ENCODE data around the gene FERMT1.

The FERMT1 gene

DNA sequence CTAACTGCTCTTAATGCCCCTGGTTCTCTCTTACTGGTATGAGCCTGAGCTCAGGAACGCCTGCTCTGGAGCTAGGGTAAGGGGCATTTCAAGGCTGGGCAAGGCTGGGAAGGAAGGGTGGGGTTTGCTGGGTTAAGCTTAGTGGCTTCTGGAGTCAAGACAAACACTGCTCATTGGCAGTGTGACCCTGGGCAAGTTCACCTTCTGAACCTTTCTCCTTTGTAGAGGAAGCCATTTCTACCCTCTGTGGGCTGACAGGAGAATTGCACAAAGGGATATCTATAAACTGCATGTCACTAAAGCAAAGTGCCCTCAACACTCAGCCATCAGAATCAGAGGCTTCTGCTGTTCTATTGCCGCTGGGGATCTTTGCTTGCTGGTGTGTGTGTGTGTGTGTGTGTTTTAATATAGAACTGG, 48.7 kb downstream of the FERMT1 start:
- no peaks in the 10 kb centered on the region for H3K27me3 ChIP-seq (ENCODE audit: insufficient read depth, insufficient read length)
- no peak for DNase-seq (ENCODE audit: low read depth, low spot score)
- H3K4me3 ChIP-seq (ENCODE audit: insufficient read length, low read depth), result no peak overlapping the region
- H3K9me3 ChIP-seq (ENCODE audit: insufficient read depth, low read length), result no peaks in the 10 kb centered on the region
- TF ChIP-seq SUZ12 (IDR thresholded peaks at IDR 0.05; ENCODE audit: extremely low read depth, insufficient read depth, insufficient read length) (no peak), ZNF274 (IDR thresholded peaks at IDR 0.05; ENCODE audit: low read depth, low read length) (no peak), YY1 (IDR thresholded peaks at IDR 0.05; ENCODE audit: insufficient read depth, insufficient read length) (no peak)
- peaks cover 11% of the 10 kb centered on the region for H3K36me3 ChIP-seq (ENCODE audit: insufficient read depth, insufficient read length, low read length)
- H3K9ac ChIP-seq (ENCODE audit: insufficient read length, low read depth), result no peak overlapping the region
- H3K4me1 ChIP-seq (ENCODE audit: insufficient read depth, insufficient read length), result no peaks in the 10 kb centered on the region

DNA sequence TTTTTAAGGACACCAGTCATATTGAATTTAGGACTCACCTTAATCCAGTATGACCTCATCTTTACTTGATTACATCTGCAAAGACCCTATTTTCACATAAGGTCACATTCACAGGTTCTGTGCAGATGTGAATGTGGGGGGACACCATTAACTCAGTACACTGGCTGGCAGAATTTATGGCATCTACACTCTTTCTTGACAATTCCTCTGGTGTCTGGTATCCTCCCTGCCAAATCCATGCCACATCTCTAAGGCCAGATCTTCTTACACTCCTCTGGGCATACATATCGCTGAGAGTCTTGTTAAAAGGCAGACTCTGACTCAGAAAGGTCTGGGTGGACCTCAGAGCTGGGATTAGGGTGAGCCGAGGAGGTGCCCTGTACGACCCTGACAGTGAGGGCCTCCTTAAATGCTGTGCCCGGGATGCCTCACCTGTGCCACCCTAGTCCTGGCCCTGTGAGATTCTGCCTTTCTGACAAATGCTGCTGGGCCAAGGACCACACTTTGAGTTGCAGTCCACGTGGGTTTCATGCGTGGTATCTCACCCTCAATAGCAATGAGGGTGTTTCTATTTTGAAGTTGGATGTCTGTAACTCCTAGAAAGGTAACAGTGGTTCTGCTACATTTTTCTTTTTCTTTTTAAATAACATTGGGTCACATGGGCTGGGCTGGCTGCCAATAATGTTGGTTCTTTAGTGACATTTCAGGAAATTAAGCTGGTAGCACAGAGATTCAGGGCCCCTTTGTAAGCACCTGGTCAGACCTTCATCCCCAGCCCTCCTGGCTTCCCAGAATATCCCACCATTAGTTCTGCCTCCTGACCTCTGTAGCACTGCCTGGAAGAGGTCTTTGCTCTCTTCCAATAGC, 51.8 kb downstream of the FERMT1 start:
- TF ChIP-seq ZNF274 (IDR thresholded peaks at IDR 0.05; ENCODE audit: low read depth, low read length), result no peak
- TF ChIP-seq YY1 (IDR thresholded peaks at IDR 0.05; ENCODE audit: insufficient read depth, insufficient read length), result no peak
- TF ChIP-seq SUZ12 (IDR thresholded peaks at IDR 0.05; ENCODE audit: extremely low read depth, insufficient read depth, insufficient read length), result no peak

DNA sequence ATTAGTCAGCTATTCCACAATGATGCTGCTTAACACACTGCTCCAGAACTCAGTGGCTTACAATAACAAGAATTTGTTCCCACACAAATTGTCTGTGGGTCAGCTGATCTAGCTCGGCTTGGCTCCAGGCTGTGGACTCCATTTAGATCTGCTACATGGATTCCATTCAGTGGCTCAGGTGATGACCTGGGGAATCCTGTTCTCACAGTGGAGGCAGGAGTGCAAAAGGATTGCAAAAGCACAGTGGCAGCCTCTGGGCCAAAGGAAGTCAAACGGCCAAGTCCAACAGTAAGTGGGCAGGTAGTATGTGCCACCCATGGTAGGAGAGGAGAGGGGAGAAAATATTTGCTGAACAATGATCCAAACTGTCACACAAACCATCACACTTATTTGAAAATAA, 53.2 kb downstream of the FERMT1 start:
- Histone ChIP-seq H3K4me3 (ENCODE audit: insufficient read length, low read depth) (no peak overlapping the region), H3K36me3 (ENCODE audit: insufficient read depth, insufficient read length, low read length) (no peaks in the 10 kb centered on the region), H3K9ac (ENCODE audit: insufficient read length, low read depth) (no peak overlapping the region), H3K9me3 (ENCODE audit: insufficient read depth, low read length) (no peaks in the 10 kb centered on the region), H3K4me1 (ENCODE audit: insufficient read depth, insufficient read length) (no peaks in the 10 kb centered on the region), H3K27me3 (ENCODE audit: insufficient read depth, insufficient read length) (no peaks in the 10 kb centered on the region)
- DNase-seq (ENCODE audit: low read depth, low spot score), result no peak
- TF ChIP-seq YY1 (IDR thresholded peaks at IDR 0.05; ENCODE audit: insufficient read depth, insufficient read length) (no peak), SUZ12 (IDR thresholded peaks at IDR 0.05; ENCODE audit: extremely low read depth, insufficient read depth, insufficient read length) (no peak), ZNF274 (IDR thresholded peaks at IDR 0.05; ENCODE audit: low read depth, low read length) (no peak)

More for the DNA sequence above, 51.8 kb downstream of the FERMT1 start:
- Histone ChIP-seq H3K36me3 (ENCODE audit: insufficient read depth, insufficient read length, low read length) (peaks cover 3% of the 10 kb centered on the region), H3K9me3 (ENCODE audit: insufficient read depth, low read length) (no peaks in the 10 kb centered on the region), H3K4me1 (ENCODE audit: insufficient read depth, insufficient read length) (no peaks in the 10 kb centered on the region), H3K9ac (ENCODE audit: insufficient read length, low read depth) (no peak overlapping the region), H3K4me3 (ENCODE audit: insufficient read length, low read depth) (no peak overlapping the region), H3K27me3 (ENCODE audit: insufficient read depth, insufficient read length) (no peaks in the 10 kb centered on the region)
- no peak for DNase-seq (ENCODE audit: low read depth, low spot score)

DNA sequence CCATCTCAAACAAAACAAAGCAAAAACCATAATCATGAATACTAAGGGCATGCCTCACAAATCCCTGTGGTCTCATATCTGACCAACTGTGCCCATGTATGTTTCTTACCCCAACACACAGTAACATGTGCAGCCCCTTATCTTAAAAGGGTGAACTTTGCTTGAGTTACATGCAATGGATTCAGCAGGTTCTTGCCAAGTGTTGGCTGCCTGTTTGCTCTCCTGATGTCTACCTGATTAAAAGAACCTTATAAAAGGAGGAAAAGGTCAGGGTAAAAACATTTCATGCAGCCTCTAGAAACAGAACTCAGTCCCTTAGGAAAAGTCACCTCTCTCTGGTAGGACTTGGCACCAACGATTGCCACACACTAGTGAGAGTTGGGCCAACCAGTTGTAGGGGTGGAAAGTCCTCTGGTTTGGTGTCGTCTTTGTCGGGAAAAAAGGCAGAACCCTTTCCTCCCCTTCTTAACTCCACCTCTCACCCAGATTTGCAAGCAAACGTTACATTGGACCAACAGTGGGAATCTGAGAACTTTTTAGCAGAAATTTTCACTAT, 55.0 kb downstream of the FERMT1 start:
- no peak for DNase-seq (ENCODE audit: low read depth, low spot score)
- H3K4me1 ChIP-seq (ENCODE audit: insufficient read depth, insufficient read length), result no peaks in the 10 kb centered on the region
- no peak overlapping the region for H3K9ac ChIP-seq (ENCODE audit: insufficient read length, low read depth)
- no peaks in the 10 kb centered on the region for H3K36me3 ChIP-seq (ENCODE audit: insufficient read depth, insufficient read length, low read length)
- no peak overlapping the region for H3K4me3 ChIP-seq (ENCODE audit: insufficient read length, low read depth)
- no peaks in the 10 kb centered on the region for H3K9me3 ChIP-seq (ENCODE audit: insufficient read depth, low read length)
- no peak for TF ChIP-seq ZNF274 (IDR thresholded peaks at IDR 0.05; ENCODE audit: low read depth, low read length)
- TF ChIP-seq SUZ12 (IDR thresholded peaks at IDR 0.05; ENCODE audit: extremely low read depth, insufficient read depth, insufficient read length), result no peak
- no peak for TF ChIP-seq YY1 (IDR thresholded peaks at IDR 0.05; ENCODE audit: insufficient read depth, insufficient read length)
- no peaks in the 10 kb centered on the region for H3K27me3 ChIP-seq (ENCODE audit: insufficient read depth, insufficient read length)

DNA sequence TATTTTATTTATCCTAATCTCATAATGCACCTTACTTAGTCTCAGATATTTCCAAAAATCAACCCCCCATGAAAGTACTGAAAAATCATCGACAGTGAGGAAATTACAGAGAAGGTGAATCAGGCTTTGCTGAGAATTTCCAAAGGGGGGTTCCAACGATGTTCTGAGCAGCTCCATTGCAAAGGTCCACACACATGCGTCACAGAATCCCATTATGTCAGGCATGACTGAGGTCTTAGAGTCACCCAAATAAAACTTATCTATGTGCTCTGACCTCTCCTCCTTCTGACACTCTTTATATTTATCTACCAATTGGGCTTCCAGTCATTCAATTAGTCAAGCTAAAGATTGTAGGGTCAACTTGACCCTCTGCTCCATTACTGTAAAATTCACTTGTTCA, 56.2 kb downstream of the FERMT1 start:
- no peaks in the 10 kb centered on the region for H3K9me3 ChIP-seq (ENCODE audit: insufficient read depth, low read length)
- H3K27me3 ChIP-seq (ENCODE audit: insufficient read depth, insufficient read length), result no peaks in the 10 kb centered on the region
- no peak overlapping the region for H3K4me3 ChIP-seq (ENCODE audit: insufficient read length, low read depth)
- no peak overlapping the region for H3K9ac ChIP-seq (ENCODE audit: insufficient read length, low read depth)
- no peak for DNase-seq (ENCODE audit: low read depth, low spot score)
- no peaks in the 10 kb centered on the region for H3K36me3 ChIP-seq (ENCODE audit: insufficient read depth, insufficient read length, low read length)
- TF ChIP-seq SUZ12 (IDR thresholded peaks at IDR 0.05; ENCODE audit: extremely low read depth, insufficient read depth, insufficient read length), result no peak
- TF ChIP-seq YY1 (IDR thresholded peaks at IDR 0.05; ENCODE audit: insufficient read depth, insufficient read length), result no peak
- TF ChIP-seq ZNF274 (IDR thresholded peaks at IDR 0.05; ENCODE audit: low read depth, low read length), result no peak
- H3K4me1 ChIP-seq (ENCODE audit: insufficient read depth, insufficient read length), result no peaks in the 10 kb centered on the region

DNA sequence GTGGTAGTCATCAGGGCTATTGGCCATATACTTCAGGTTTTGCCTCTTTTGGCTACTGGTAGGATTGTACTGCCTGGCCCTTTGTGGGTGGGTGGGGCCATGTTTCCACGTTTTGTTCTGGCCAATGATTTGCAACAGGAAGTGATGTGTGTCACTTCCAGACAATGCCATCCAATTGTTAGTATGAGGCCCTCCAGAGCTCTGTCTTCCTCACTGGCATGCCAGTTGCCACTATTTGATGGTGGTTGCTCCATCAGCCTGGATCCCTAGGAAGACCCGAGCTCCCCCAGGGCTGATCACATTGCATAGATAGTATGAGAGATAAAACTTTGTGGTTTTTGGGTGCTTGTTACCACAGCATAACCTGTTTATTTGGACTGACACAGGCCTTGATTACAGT, 61.3 kb downstream of the FERMT1 start:
- TF ChIP-seq YY1 (IDR thresholded peaks at IDR 0.05; ENCODE audit: insufficient read depth, insufficient read length) (no peak), ZNF274 (IDR thresholded peaks at IDR 0.05; ENCODE audit: low read depth, low read length) (no peak), SUZ12 (IDR thresholded peaks at IDR 0.05; ENCODE audit: extremely low read depth, insufficient read depth, insufficient read length) (no peak)
- no peaks in the 10 kb centered on the region for H3K36me3 ChIP-seq (ENCODE audit: insufficient read depth, insufficient read length, low read length)
- H3K27me3 ChIP-seq (ENCODE audit: insufficient read depth, insufficient read length), result no peaks in the 10 kb centered on the region
- H3K4me3 ChIP-seq (ENCODE audit: insufficient read length, low read depth), result no peak overlapping the region
- no peaks in the 10 kb centered on the region for H3K9me3 ChIP-seq (ENCODE audit: insufficient read depth, low read length)
- no peak for DNase-seq (ENCODE audit: low read depth, low spot score)
- no peaks in the 10 kb centered on the region for H3K4me1 ChIP-seq (ENCODE audit: insufficient read depth, insufficient read length)
- no peak overlapping the region for H3K9ac ChIP-seq (ENCODE audit: insufficient read length, low read depth)

DNA sequence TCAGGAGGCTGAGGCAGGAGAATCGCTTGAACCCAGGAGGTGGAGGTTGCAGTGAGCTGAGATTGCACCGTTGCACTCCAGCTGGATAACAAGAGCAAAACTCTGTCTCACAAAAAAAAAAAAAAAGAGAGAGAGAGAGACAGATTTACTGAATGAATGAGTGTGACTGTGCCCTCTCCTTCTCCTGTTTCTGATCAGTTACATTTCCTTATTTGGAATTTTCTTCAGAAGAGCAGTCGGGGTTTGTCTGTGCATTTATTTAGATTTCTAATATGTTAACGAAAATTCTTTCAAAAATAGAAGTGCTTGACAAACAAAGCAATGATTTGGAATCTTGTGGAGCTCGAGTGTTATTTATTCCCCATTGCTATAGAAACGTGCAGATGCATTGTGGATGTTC, 62.6 kb downstream of the FERMT1 start:
- no peaks in the 10 kb centered on the region for H3K4me1 ChIP-seq (ENCODE audit: insufficient read depth, insufficient read length)
- H3K9ac ChIP-seq (ENCODE audit: insufficient read length, low read depth), result no peak overlapping the region
- TF ChIP-seq ZNF274 (IDR thresholded peaks at IDR 0.05; ENCODE audit: low read depth, low read length) (no peak), YY1 (IDR thresholded peaks at IDR 0.05; ENCODE audit: insufficient read depth, insufficient read length) (no peak), SUZ12 (IDR thresholded peaks at IDR 0.05; ENCODE audit: extremely low read depth, insufficient read depth, insufficient read length) (no peak)
- no peak overlapping the region for H3K4me3 ChIP-seq (ENCODE audit: insufficient read length, low read depth)
- no peak for DNase-seq (ENCODE audit: low read depth, low spot score)
- H3K27me3 ChIP-seq (ENCODE audit: insufficient read depth, insufficient read length), result no peaks in the 10 kb centered on the region
- H3K36me3 ChIP-seq (ENCODE audit: insufficient read depth, insufficient read length, low read length), result no peaks in the 10 kb centered on the region
- H3K9me3 ChIP-seq (ENCODE audit: insufficient read depth, low read length), result no peaks in the 10 kb centered on the region
